H9 (cell line): ENCODE measurements around the gene TCN2. TPM values are rescaled to one million over a fixed set of nuclear protein-coding genes. Genes with fewer than 3 reads are reported as not detected.
A peak's percentile ranks its signal among the peaks of the same experiment; 100 is the strongest.

Source experiments
- DNase-seq: peaks from one replicate; pipeline ENCODE4 v3.0.0-alpha.2; 2017
- H2AFZ ChIP-seq: one replicate; pipeline ENCODE4 v1.6.1; 2013; ENCODE audit warnings: mild to moderate bottlenecking, low read length, control low read depth, moderate library complexity
- H2AK5ac ChIP-seq: 2 replicates; pipeline ENCODE4 v1.6.1; 2013; ENCODE audit warnings: low read length, control low read depth, mixed read lengths; ENCODE audit not compliant: insufficient read length
- H2BK120ac ChIP-seq: one replicate; pipeline ENCODE4 v1.6.1; 2013; ENCODE audit warnings: low read depth, mild to moderate bottlenecking, low read length, control low read depth, inconsistent platforms; ENCODE audit not compliant: poor library complexity, severe bottlenecking
- H2BK12ac ChIP-seq: 2 replicates; pipeline ENCODE4 v1.6.1; 2013; ENCODE audit warnings: low read length, control low read depth, mixed read lengths, low read depth; ENCODE audit not compliant: insufficient read length
- H2BK15ac ChIP-seq: 2 replicates; pipeline ENCODE4 v1.6.1; 2013; ENCODE audit warnings: low read depth, low read length, control low read depth
- H2BK20ac ChIP-seq: one replicate; pipeline ENCODE4 v1.6.1; 2013; ENCODE audit warnings: low read depth, mild to moderate bottlenecking, low read length, control low read depth, inconsistent platforms; ENCODE audit not compliant: poor library complexity, severe bottlenecking
- H2BK5ac ChIP-seq: 2 replicates; pipeline ENCODE4 v1.6.1; 2013; ENCODE audit warnings: low read length, control low read depth, mixed read lengths; ENCODE audit not compliant: insufficient read length
- H3K14ac ChIP-seq: 2 replicates; pipeline ENCODE4 v1.6.1; 2013; ENCODE audit warnings: low read length, control low read depth; ENCODE audit not compliant: insufficient read depth
- H3K18ac ChIP-seq: 2 replicates; pipeline ENCODE4 v1.6.1; 2013; ENCODE audit warnings: low read depth, mild to moderate bottlenecking, mixed read lengths, low read length, control low read depth; ENCODE audit not compliant: insufficient read length
- H3K23ac ChIP-seq: 2 replicates; pipeline ENCODE4 v1.6.1; 2013; ENCODE audit warnings: low read length, control low read depth, mixed read lengths, low read depth; ENCODE audit not compliant: insufficient read length
- H3K23me2 ChIP-seq: 2 replicates; pipeline ENCODE4 v1.6.1; 2013; ENCODE audit warnings: low read depth, mild to moderate bottlenecking, mixed read lengths, low read length, control low read depth; ENCODE audit not compliant: insufficient read length, poor library complexity, severe bottlenecking
- H3K27ac ChIP-seq: 2 replicates; pipeline ENCODE4 v1.5.1; 2013; ENCODE audit warnings: low read length, control low read depth, mixed read lengths, low read depth; ENCODE audit not compliant: insufficient read length
- H3K27me3 ChIP-seq: 2 replicates; pipeline ENCODE4 v1.6.1; 2013; ENCODE audit warnings: low read length, control low read depth, inconsistent platforms; ENCODE audit not compliant: insufficient read depth
- H3K4ac ChIP-seq: 2 replicates; pipeline ENCODE4 v1.6.1; 2013; ENCODE audit warnings: low read depth, mild to moderate bottlenecking, control low read depth, inconsistent platforms, low read length, moderate library complexity
- H3K4me1 ChIP-seq: 2 replicates; pipeline ENCODE4 v1.6.1; 2013; ENCODE audit warnings: low read length, control low read depth, inconsistent platforms; ENCODE audit not compliant: insufficient read depth
- H3K4me2 ChIP-seq: 2 replicates; pipeline ENCODE4 v1.6.1; 2013; ENCODE audit warnings: low read length, control low read depth, mixed read lengths; ENCODE audit not compliant: insufficient read length, insufficient read depth
- H3K56ac ChIP-seq: 2 replicates; pipeline ENCODE4 v1.6.1; 2013; ENCODE audit warnings: low read depth, mild to moderate bottlenecking, mixed read lengths, low read length, control low read depth; ENCODE audit not compliant: insufficient read length
- H3K79me1 ChIP-seq: 2 replicates; pipeline ENCODE4 v1.6.1; 2013; ENCODE audit warnings: low read depth, mild to moderate bottlenecking, moderate library complexity, low read length, control low read depth, inconsistent platforms; ENCODE audit not compliant: insufficient read depth, poor library complexity, severe bottlenecking
- H3K79me2 ChIP-seq: 2 replicates; pipeline ENCODE4 v1.6.1; 2013; ENCODE audit warnings: low read length, control low read depth, inconsistent platforms; ENCODE audit not compliant: insufficient read depth
- H3K9ac ChIP-seq: 2 replicates; pipeline ENCODE4 v1.6.1; 2013; ENCODE audit warnings: low read length, control low read depth, mixed read lengths; ENCODE audit not compliant: insufficient read length; ENCODE audit errors: extremely low read depth
- H3K9me3 ChIP-seq: one replicate; pipeline ENCODE4 v1.6.1; 2013; ENCODE audit warnings: low read depth, low read length, inconsistent platforms; ENCODE audit not compliant: control insufficient read depth
- H3T11ph ChIP-seq: one replicate; pipeline ENCODE4 v1.6.1; 2013; ENCODE audit warnings: mild to moderate bottlenecking, low read length, control low read depth, inconsistent platforms
- H4K20me1 ChIP-seq: one replicate; pipeline ENCODE4 v1.6.1; 2013; ENCODE audit not compliant: control insufficient read depth, insufficient read length, insufficient read depth
- H4K5ac ChIP-seq: 2 replicates; pipeline ENCODE4 v1.6.1; 2013; ENCODE audit warnings: low read depth, mild to moderate bottlenecking, mixed read lengths, low read length, control low read depth; ENCODE audit not compliant: insufficient read length
- H4K8ac ChIP-seq: replicated peaks from 2 replicates; pipeline ENCODE4 v1.6.1; 2013; ENCODE audit warnings: low read length, control low read depth, mixed read lengths, low read depth; ENCODE audit not compliant: insufficient read length
- H4K91ac ChIP-seq: 2 replicates; pipeline ENCODE4 v1.6.1; 2013; ENCODE audit warnings: low read depth, mild to moderate bottlenecking, moderate library complexity, mixed read lengths, low read length, control low read depth; ENCODE audit not compliant: insufficient read length
- H3K27ac Mint-ChIP-seq, 3 experiments: 2 replicates in 2 of 3; 3 replicates in 1 of 3; pipeline ENCODE4 v1.8.0; 2020 to 2021; ENCODE audit warnings: mixed read lengths in 3 of 3, mild to moderate bottlenecking in 1 of 3, moderate library complexity in 1 of 3
- H3K27me3 Mint-ChIP-seq: 2 replicates; pipeline ENCODE4 v1.8.0; 2021; ENCODE audit warnings: low read depth, mild to moderate bottlenecking, moderate library complexity, mixed read lengths
- H3K36me3 Mint-ChIP-seq, 3 experiments: 2 replicates in 2 of 3; 3 replicates in 1 of 3; pipeline ENCODE4 v1.8.0; 2020 to 2021; ENCODE audit warnings: low read depth in 3 of 3, mixed read lengths in 3 of 3; ENCODE audit not compliant: insufficient read depth in 1 of 3
- H3K4me1 Mint-ChIP-seq, 2 experiments: 2 replicates each; pipeline ENCODE4 v1.8.0; 2020; ENCODE audit warnings: mixed read lengths in 2 of 2
- H3K4me3 Mint-ChIP-seq, 2 experiments: 2 replicates in 1 of 2; 3 replicates in 1 of 2; pipeline ENCODE4 v1.8.0; 2020 to 2021; ENCODE audit warnings: mild to moderate bottlenecking in 2 of 2, mixed read lengths in 2 of 2, moderate library complexity in 1 of 2
- H3K9me3 Mint-ChIP-seq, 2 experiments: 2 replicates in 1 of 2; 3 replicates in 1 of 2; pipeline ENCODE4 v1.8.0; 2020; ENCODE audit warnings: mild to moderate bottlenecking in 2 of 2, mixed read lengths in 2 of 2, moderate library complexity in 1 of 2
- WGBS: extraction: QIAGEN DNeasy Blood & Tissue Kit; methylation state at CpG from one replicate; pipeline ENCODE4 v1.1.7; 2013; ENCODE audit warnings: missing lambda C conversion rate, low lambda C conversion rate, mixed read lengths; ENCODE audit not compliant: insufficient read length; ENCODE audit errors: extremely low coverage; 5-methylcytosine and 5-hydroxymethylcytosine counted together
- total RNA-seq: library from RNA; stranded (reverse); gene quantifications from 2 replicates; pipeline ENCODE4 v1.2.1, GENCODE V29; 2021
- TF ChIP-seq, protein P1 (sequence below): fragments of 200-600 bp; sonication (generic); conservative IDR thresholded peaks from 3 replicates; pipeline ENCODE4 v1.8.0; 2021; ENCODE audit warnings: antibody characterized with exemption, mild to moderate bottlenecking

TCN2 gene
- total RNA-seq, 1 experiment from 2014 or later, result 42.2 TPM

DNA sequence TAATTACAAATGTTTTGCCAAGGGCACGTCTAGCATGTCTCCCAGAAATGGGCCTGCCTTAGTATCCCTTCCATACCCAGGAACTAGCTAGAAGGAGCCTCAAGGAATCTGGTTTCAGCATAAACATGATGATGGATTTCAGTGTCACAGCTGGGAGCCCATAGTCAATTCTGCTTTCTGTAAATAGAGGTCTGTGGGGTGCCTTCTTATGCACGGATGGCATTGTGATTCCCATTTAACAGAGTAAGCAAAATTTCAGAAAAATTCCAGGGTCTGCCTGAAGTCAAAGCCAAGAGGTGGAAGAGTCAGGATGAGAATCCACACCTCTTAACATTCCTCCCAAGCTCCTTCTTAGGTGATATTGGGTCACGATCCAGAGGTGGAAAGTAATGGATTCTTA lies 48.6 kb downstream of the TCN2 start:
- no peak overlapping the region for H3K14ac ChIP-seq
- H3K23ac ChIP-seq, result no peak overlapping the region
- H3K9me3 ChIP-seq, result no peaks in the 10 kb centered on the region
- Mint-ChIP-seq H3K4me3 (peak overlapping the region in 1 of 2 experiments; percentile 43; a peak in 1 of 5 replicates), H3K27ac (peak overlapping the region; percentile 55 to 88 (median 77); a peak in 3 of 7 replicates), H3K27me3 (no peaks in the 10 kb centered on the region; the same call in 1 of the 2 replicates), H3K4me1 (peaks cover 39 to 43% of the 10 kb centered on the region in 2 experiments), H3K36me3 (peaks cover 2 to 33% (median 5%) of the 10 kb centered on the region in 3 experiments; a peak in 6 of 7 replicates), H3K9me3 (peaks cover 0 to 3% of the 10 kb centered on the region in 2 experiments; a peak in 2 of 5 replicates)
- no peak overlapping the region for H3K4me2 ChIP-seq
- no peak overlapping the region for H2AFZ ChIP-seq
- H4K8ac ChIP-seq, result no peak overlapping the region
- no peak overlapping the region for H2BK120ac ChIP-seq
- TF ChIP-seq, protein P1, sequence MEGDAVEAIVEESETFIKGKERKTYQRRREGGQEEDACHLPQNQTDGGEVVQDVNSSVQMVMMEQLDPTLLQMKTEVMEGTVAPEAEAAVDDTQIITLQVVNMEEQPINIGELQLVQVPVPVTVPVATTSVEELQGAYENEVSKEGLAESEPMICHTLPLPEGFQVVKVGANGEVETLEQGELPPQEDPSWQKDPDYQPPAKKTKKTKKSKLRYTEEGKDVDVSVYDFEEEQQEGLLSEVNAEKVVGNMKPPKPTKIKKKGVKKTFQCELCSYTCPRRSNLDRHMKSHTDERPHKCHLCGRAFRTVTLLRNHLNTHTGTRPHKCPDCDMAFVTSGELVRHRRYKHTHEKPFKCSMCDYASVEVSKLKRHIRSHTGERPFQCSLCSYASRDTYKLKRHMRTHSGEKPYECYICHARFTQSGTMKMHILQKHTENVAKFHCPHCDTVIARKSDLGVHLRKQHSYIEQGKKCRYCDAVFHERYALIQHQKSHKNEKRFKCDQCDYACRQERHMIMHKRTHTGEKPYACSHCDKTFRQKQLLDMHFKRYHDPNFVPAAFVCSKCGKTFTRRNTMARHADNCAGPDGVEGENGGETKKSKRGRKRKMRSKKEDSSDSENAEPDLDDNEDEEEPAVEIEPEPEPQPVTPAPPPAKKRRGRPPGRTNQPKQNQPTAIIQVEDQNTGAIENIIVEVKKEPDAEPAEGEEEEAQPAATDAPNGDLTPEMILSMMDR, result no peak
- no CpG with 5 or more reads among the region's 3 CpGs for WGBS
- H4K91ac ChIP-seq, result no peak overlapping the region
- no peak overlapping the region for H3T11ph ChIP-seq
- no peaks in the 10 kb centered on the region for H3K23me2 ChIP-seq
- no peak overlapping the region for H3K4ac ChIP-seq
- no peak overlapping the region for H2BK5ac ChIP-seq
- no peak overlapping the region for H2BK15ac ChIP-seq
- no peak overlapping the region for H4K5ac ChIP-seq
- no peaks in the 10 kb centered on the region for H3K79me2 ChIP-seq
- H3K9ac ChIP-seq, result no peak overlapping the region
- H3K27me3 ChIP-seq, result no peaks in the 10 kb centered on the region
- H2AK5ac ChIP-seq, result no peak overlapping the region
- no peak overlapping the region for H3K18ac ChIP-seq
- no peak overlapping the region for H3K27ac ChIP-seq
- H2BK20ac ChIP-seq, result no peak overlapping the region
- peaks cover 4% of the 10 kb centered on the region; the same call in 1 of the 2 replicates for H3K4me1 ChIP-seq
- peak; percentile 50 for DNase-seq
- no peak overlapping the region for H3K56ac ChIP-seq
- H4K20me1 ChIP-seq, result no peaks in the 10 kb centered on the region
- H3K79me1 ChIP-seq, result no peaks in the 10 kb centered on the region
- H2BK12ac ChIP-seq, result no peak overlapping the region
